Transverse colon (tissue), 3 donors: ENCODE results near the gene PTBP3.

ENCODE experiments used
- CTCF ChIP-seq, 5 experiments: fragments of 200-600 bp in 3 of 5; fragments of 450-650 bp in 2 of 5; sonication (generic) in 3 of 5; IDR thresholded peaks; 1 replicate in 2 of 5; 2 replicates in 3 of 5; pipeline ENCODE4 v1.5.1; 2016 to 2017; ENCODE audit warnings: antibody characterized with exemption in 5 of 5, inconsistent platforms in 3 of 5, mild to moderate bottlenecking in 2 of 5, moderate library complexity in 1 of 5
- POLR2A ChIP-seq: fragments of 450-650 bp; IDR thresholded peaks from one replicate; pipeline ENCODE4 v1.6.1; 2016; ENCODE audit warnings: antibody characterized with exemption, mild to moderate bottlenecking, moderate library complexity

- no peak for TF ChIP-seq POLR2A
- no peak for TF ChIP-seq CTCF (IDR thresholded peaks at IDR 0.05)
Measured at GRCh38 chr9:112375361-112375760, 41.9 kb upstream of the PTBP3 start.
